PFSK-1 (cell line): Measurements from ENCODE around the gene PPP2R5B.

Experiments used
- SIN3A ChIP-seq: IDR thresholded peaks from 2 replicates; pipeline ENCODE4 v1.6.1; 2012; ENCODE audit warnings: mild to moderate bottlenecking, low read length, moderate library complexity, borderline replicate concordance; ENCODE audit not compliant: insufficient read depth
- TAF1 ChIP-seq: IDR thresholded peaks from 2 replicates; pipeline ENCODE4 v1.6.1; 2012; ENCODE audit warnings: low read length, control low read depth, borderline replicate concordance; ENCODE audit not compliant: insufficient read depth
- TF ChIP-seq, protein P1 (sequence below), 2 experiments: IDR thresholded peaks; 2 replicates each; pipeline versions ENCODE4 v1.6.1 to v1.8.0; 2011 to 2012; ENCODE audit warnings: low read depth in 2 of 2, low read length in 2 of 2, control low read depth in 1 of 2, inconsistent platforms in 1 of 2, mild to moderate bottlenecking in 1 of 2, moderate library complexity in 1 of 2; ENCODE audit not compliant: insufficient read depth in 1 of 2

DNA sequence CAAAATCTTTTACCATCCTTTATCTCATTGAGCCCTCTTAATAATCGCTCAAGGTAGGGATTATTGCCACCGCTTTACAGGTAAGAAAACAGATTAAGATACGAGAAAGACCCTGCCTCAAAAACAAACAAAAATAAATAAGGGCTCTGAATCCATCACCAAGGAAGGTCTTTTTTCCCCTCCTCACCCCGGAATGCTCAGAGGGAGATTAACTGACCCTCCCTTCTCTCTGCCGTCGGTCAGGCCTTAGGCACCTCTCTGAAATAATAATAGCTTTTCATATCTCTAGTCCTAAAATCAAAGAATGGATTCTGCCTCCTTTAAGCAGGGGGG is 6.9 kb upstream of the PPP2R5B start:
- TF ChIP-seq, protein P1, sequence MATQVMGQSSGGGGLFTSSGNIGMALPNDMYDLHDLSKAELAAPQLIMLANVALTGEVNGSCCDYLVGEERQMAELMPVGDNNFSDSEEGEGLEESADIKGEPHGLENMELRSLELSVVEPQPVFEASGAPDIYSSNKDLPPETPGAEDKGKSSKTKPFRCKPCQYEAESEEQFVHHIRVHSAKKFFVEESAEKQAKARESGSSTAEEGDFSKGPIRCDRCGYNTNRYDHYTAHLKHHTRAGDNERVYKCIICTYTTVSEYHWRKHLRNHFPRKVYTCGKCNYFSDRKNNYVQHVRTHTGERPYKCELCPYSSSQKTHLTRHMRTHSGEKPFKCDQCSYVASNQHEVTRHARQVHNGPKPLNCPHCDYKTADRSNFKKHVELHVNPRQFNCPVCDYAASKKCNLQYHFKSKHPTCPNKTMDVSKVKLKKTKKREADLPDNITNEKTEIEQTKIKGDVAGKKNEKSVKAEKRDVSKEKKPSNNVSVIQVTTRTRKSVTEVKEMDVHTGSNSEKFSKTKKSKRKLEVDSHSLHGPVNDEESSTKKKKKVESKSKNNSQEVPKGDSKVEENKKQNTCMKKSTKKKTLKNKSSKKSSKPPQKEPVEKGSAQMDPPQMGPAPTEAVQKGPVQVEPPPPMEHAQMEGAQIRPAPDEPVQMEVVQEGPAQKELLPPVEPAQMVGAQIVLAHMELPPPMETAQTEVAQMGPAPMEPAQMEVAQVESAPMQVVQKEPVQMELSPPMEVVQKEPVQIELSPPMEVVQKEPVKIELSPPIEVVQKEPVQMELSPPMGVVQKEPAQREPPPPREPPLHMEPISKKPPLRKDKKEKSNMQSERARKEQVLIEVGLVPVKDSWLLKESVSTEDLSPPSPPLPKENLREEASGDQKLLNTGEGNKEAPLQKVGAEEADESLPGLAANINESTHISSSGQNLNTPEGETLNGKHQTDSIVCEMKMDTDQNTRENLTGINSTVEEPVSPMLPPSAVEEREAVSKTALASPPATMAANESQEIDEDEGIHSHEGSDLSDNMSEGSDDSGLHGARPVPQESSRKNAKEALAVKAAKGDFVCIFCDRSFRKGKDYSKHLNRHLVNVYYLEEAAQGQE (IDR thresholded peaks at IDR 0.05; ENCODE audit: insufficient read depth in 1 of 2, low read depth in 2 of 2, low read length in 2 of 2), result no peak
- TF ChIP-seq SIN3A (no peak), TAF1 (peak; percentile 4; the same call in 1 of the 2 replicates)
